SK-N-SH (cell line): ENCODE data around the gene C1QTNF2. TPM values are rescaled to one million over a fixed set of nuclear protein-coding genes. Genes with fewer than 3 reads are reported as not detected.

Experiments
- CTCF ChIA-PET: fragments of 300-600, 350-600 bp; formaldehyde crosslinking; extraction: SDS; loops from one replicate; lab custom pipeline; 2021; lab: Yijun Ruan, JAX
- POLR2A ChIA-PET: fragments of 350-600 bp; sonication (Branson Sonifier 250); formaldehyde crosslinking; extraction: SDS; loops from one replicate; lab custom pipeline; 2020; ENCODE audit warnings: antibody characterized with exemption, inconsistent platforms; lab: Yijun Ruan, JAX
- DNase-seq: peaks from one replicate; pipeline ENCODE4 v3.0.0; 2012
- H2AFZ ChIP-seq: fragments of 200-600 bp; sonication (generic); 2 replicates; pipeline ENCODE4 v1.8.1; 2016; ENCODE audit warnings: antibody characterized with exemption, mild to moderate bottlenecking, low read depth
- H3F3A ChIP-seq: fragments of 200-600 bp; sonication (generic); replicated peaks from 2 replicates; pipeline ENCODE3; 2016; ENCODE audit warnings: antibody characterized with exemption, mild to moderate bottlenecking; ENCODE audit not compliant: insufficient read depth
- H3K27ac ChIP-seq, 2 experiments: fragments of 200-500 bp in 1 of 2; fragments of 200-600 bp in 1 of 2; sonication (Bioruptor generic) in 1 of 2; sonication (generic), shearing (Covaris generic) in 1 of 2; 2 replicates each; pipeline versions ENCODE4 v1.5.1 to v1.6.1; 2014 to 2016; ENCODE audit warnings: low read depth in 2 of 2, inconsistent platforms in 1 of 2, low read length in 1 of 2, mild to moderate bottlenecking in 1 of 2, mixed read lengths in 1 of 2
- H3K27me3 ChIP-seq: fragments of 200-600 bp; sonication (generic), shearing (Covaris generic); 2 replicates; pipeline ENCODE4 v1.6.1; 2016; ENCODE audit warnings: mixed run types; ENCODE audit not compliant: insufficient read depth
- H3K36me3 ChIP-seq, 2 experiments: fragments of 200-500 bp in 1 of 2; fragments of 200-600 bp in 1 of 2; sonication (Bioruptor generic) in 1 of 2; sonication (generic) in 1 of 2; replicated peaks in 1 of 2; 2 replicates each; pipeline versions ENCODE3 to v1.5.1; 2014 to 2016; ENCODE audit warnings: low read length in 1 of 2, mild to moderate bottlenecking in 1 of 2; ENCODE audit not compliant: insufficient read depth in 2 of 2, control insufficient read depth in 1 of 2
- H3K4me1 ChIP-seq, 2 experiments: fragments of 200-500 bp in 1 of 2; fragments of 200-600 bp in 1 of 2; sonication (Bioruptor generic) in 1 of 2; sonication (generic), shearing (Covaris generic) in 1 of 2; 2 replicates each; pipeline versions ENCODE4 v1.5.1 to v1.6.1; 2014 to 2016; ENCODE audit warnings: low read depth in 1 of 2, low read length in 1 of 2, mixed run types in 1 of 2; ENCODE audit not compliant: insufficient read depth in 2 of 2, control insufficient read depth in 1 of 2
- H3K4me2 ChIP-seq: fragments of 200-600 bp; sonication (generic), shearing (Covaris generic); 2 replicates; pipeline ENCODE4 v1.6.1; 2017; ENCODE audit warnings: mixed run types
- H3K4me3 ChIP-seq, 2 experiments: fragments of 200-500 bp in 1 of 2; fragments of 200-600 bp in 1 of 2; sonication (Bioruptor generic) in 1 of 2; sonication (generic), shearing (Covaris generic) in 1 of 2; 2 replicates each; pipeline versions ENCODE4 v1.5.1 to v1.8.1; 2014 to 2016; ENCODE audit warnings: low read depth in 2 of 2, inconsistent platforms in 1 of 2, low read length in 1 of 2, mild to moderate bottlenecking in 1 of 2, mixed read lengths in 1 of 2, moderate library complexity in 1 of 2
- H3K79me2 ChIP-seq: fragments of 200-600 bp; sonication (generic); 2 replicates; pipeline ENCODE4 v1.8.1; 2017; ENCODE audit warnings: mild to moderate bottlenecking; ENCODE audit not compliant: insufficient read depth
- H3K9ac ChIP-seq: fragments of 200-600 bp; sonication (generic); 2 replicates; pipeline ENCODE4 v1.6.1; 2017; ENCODE audit warnings: mixed run types
- H3K9me2 ChIP-seq: fragments of 200-600 bp; sonication (generic); 2 replicates; pipeline ENCODE4 v1.6.1; 2017; ENCODE audit warnings: mixed run types
- H3K9me3 ChIP-seq: fragments of 200-600 bp; sonication (generic); 2 replicates; pipeline ENCODE4 v1.6.1; 2017; ENCODE audit warnings: mixed run types, mild to moderate bottlenecking, moderate library complexity
- H4K20me1 ChIP-seq: fragments of 200-600 bp; sonication (generic); 2 replicates; pipeline ENCODE4 v1.6.1; 2017; ENCODE audit warnings: mild to moderate bottlenecking, mixed run types; ENCODE audit not compliant: insufficient read depth
- CHD2 ChIP-seq: fragments of 150-350 bp; IDR thresholded peaks from 2 replicates; pipeline ENCODE4 v1.6.1; 2018; ENCODE audit warnings: low read length; ENCODE audit not compliant: partially characterized antibody
- EZH2phosphoT487 ChIP-seq: fragments of 200-600 bp; sonication (generic); IDR thresholded peaks from 2 replicates; pipeline ENCODE4 v1.6.1; 2017; ENCODE audit warnings: low read depth, mixed run types, mild to moderate bottlenecking, antibody characterized with exemption, moderate library complexity, borderline replicate concordance
- FOXM1 ChIP-seq: IDR thresholded peaks from 2 replicates; pipeline ENCODE4 v1.4.0; 2012; ENCODE audit warnings: low read depth, mild to moderate bottlenecking
- GABPA ChIP-seq: IDR thresholded peaks from 2 replicates; pipeline ENCODE4 v1.4.0; 2012; ENCODE audit warnings: low read depth, mild to moderate bottlenecking
- GATA2 ChIP-seq: sonication (generic); formaldehyde crosslinking; IDR thresholded peaks from 2 replicates; pipeline ENCODE4 v1.5.0; 2020; ENCODE audit warnings: mild to moderate bottlenecking, missing genetic modification reagents
- IRF3 ChIP-seq: fragments of 150-350 bp; IDR thresholded peaks from 2 replicates; pipeline ENCODE4 v1.6.1; 2016; ENCODE audit warnings: mild to moderate bottlenecking, low read depth, low read length
- JUND ChIP-seq: IDR thresholded peaks from 2 replicates; pipeline ENCODE4 v1.4.0; 2012
- MXI1 ChIP-seq: IDR thresholded peaks from 2 replicates; pipeline ENCODE4 v1.6.1; 2012; ENCODE audit warnings: mild to moderate bottlenecking, low read depth, low read length, improper control_type of control experiment
- NRF1 ChIP-seq: IDR thresholded peaks from 2 replicates; pipeline ENCODE4 v1.6.1; 2012; ENCODE audit warnings: low read depth, mild to moderate bottlenecking, low read length
- RCOR1 ChIP-seq: fragments of 150-350 bp; IDR thresholded peaks from 2 replicates; pipeline ENCODE4 v1.6.1; 2017; ENCODE audit warnings: antibody characterized with exemption, low read length
- RFX5 ChIP-seq: IDR thresholded peaks from 2 replicates; pipeline ENCODE4 v1.6.1; 2012; ENCODE audit warnings: mild to moderate bottlenecking, improper control_type of control experiment, low read length
- RXRA ChIP-seq: IDR thresholded peaks from 2 replicates; pipeline ENCODE4 v1.4.0; 2012; ENCODE audit warnings: low read depth, mild to moderate bottlenecking, borderline replicate concordance
- SMC3 ChIP-seq: IDR thresholded peaks from 2 replicates; pipeline ENCODE4 v1.6.1; 2012; ENCODE audit warnings: low read depth, low read length, improper control_type of control experiment
- TAF1 ChIP-seq: IDR thresholded peaks from 2 replicates; pipeline ENCODE4 v1.6.1; 2012; ENCODE audit warnings: low read depth, mild to moderate bottlenecking, low read length, moderate library complexity, borderline replicate concordance
- YY1 ChIP-seq: IDR thresholded peaks from 2 replicates; pipeline ENCODE4 v1.4.0; 2012; ENCODE audit warnings: low read depth, mild to moderate bottlenecking
- WGBS: methylation state at CpG from one replicate; pipeline ENCODE4 v1.1.6; 2017; ENCODE audit warnings: low lambda C conversion rate; 5-methylcytosine and 5-hydroxymethylcytosine counted together
- polyA plus RNA-seq, 3 experiments: library from polyadenylated mRNA; depleted of rRNA; stranded (reverse); fragments of >200 nt; gene quantifications; 2 replicates each; pipeline ENCODE4 v1.2.3, GENCODE V29; 2012
- TF ChIP-seq, protein P1 (sequence below): IDR thresholded peaks from 2 replicates; pipeline ENCODE4 v1.4.0; 2012; ENCODE audit warnings: low read depth, borderline replicate concordance

The C1QTNF2 gene
- polyA plus RNA-seq, 1 of the 3 experiments (the other 2 are of a cell fraction): 0.67 TPM

DNA sequence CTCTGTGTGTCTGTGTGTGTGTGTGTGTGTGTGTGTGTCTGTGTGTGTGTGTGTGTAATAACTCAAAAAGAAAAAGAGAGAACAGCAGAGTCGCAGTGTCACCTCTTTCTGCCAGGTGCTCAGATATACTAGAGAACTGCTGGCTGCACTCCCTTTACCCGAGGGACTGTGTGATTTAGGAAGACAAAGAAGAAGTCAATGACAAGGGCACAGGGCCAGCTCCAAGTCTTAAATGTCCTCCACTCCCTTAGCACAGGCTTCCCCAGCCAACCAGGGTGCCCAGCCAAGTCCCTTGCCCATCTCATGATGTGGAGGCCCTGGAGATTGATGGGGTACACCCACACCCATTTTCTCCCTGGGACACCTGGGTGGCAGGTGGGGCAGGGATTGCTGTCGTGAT is 66.7 kb downstream of the C1QTNF2 start:
- H3K9me2 ChIP-seq: no peaks in the 10 kb centered on the region
- no peaks in the 10 kb centered on the region for H4K20me1 ChIP-seq
- no peak overlapping the region for H2AFZ ChIP-seq
- ChIA-PET POLR2A (no interaction called here), CTCF (no interaction called here)
- TF ChIP-seq CHD2: no peak
- no peak for TF ChIP-seq FOXM1
- TF ChIP-seq MXI1: no peak
- no peak for TF ChIP-seq RCOR1
- TF ChIP-seq, protein P1, sequence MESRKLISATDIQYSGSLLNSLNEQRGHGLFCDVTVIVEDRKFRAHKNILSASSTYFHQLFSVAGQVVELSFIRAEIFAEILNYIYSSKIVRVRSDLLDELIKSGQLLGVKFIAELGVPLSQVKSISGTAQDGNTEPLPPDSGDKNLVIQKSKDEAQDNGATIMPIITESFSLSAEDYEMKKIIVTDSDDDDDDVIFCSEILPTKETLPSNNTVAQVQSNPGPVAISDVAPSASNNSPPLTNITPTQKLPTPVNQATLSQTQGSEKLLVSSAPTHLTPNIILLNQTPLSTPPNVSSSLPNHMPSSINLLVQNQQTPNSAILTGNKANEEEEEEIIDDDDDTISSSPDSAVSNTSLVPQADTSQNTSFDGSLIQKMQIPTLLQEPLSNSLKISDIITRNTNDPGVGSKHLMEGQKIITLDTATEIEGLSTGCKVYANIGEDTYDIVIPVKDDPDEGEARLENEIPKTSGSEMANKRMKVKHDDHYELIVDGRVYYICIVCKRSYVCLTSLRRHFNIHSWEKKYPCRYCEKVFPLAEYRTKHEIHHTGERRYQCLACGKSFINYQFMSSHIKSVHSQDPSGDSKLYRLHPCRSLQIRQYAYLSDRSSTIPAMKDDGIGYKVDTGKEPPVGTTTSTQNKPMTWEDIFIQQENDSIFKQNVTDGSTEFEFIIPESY: no peak
- H3K4me2 ChIP-seq: no peak overlapping the region
- 93% methylated on average over 3 of the region's 3 CpGs for WGBS
- no peak overlapping the region for H3K4me3 ChIP-seq
- peaks cover 55% of the 10 kb centered on the region for H3K79me2 ChIP-seq
- H3K9me3 ChIP-seq: no peaks in the 10 kb centered on the region
- H3K9ac ChIP-seq: no peak overlapping the region
- peaks cover 9 to 10% of the 10 kb centered on the region in 2 experiments for H3K36me3 ChIP-seq
- no peaks in the 10 kb centered on the region for H3K27me3 ChIP-seq
- no peak overlapping the region for H3K27ac ChIP-seq
- H3F3A ChIP-seq: peaks cover 5% of the 10 kb centered on the region
- no peaks in the 10 kb centered on the region for H3K4me1 ChIP-seq
- no peak for DNase-seq

- Histone ChIP-seq H3K27ac (no peak overlapping the region), H2AFZ (no peak overlapping the region), H3K27me3 (no peaks in the 10 kb centered on the region), H3K9me3 (no peaks in the 10 kb centered on the region), H3K9ac (no peak overlapping the region), H3K9me2 (no peaks in the 10 kb centered on the region), H3K4me2 (no peak overlapping the region), H3K36me3 (peaks cover 0 to 2% of the 10 kb centered on the region in 2 experiments), H3K4me3 (no peak overlapping the region), H3K79me2 (peaks cover 42% of the 10 kb centered on the region), H3K4me1 (peaks cover 0 to 18% of the 10 kb centered on the region in 2 experiments; a peak in 1 of 4 replicates), H4K20me1 (0 out of 2 replicates have a peak, but pooled peaks cover 7% of the 10 kb centered on the region), H3F3A (peaks cover 5% of the 10 kb centered on the region)
- no peak for TF ChIP-seq EZH2phosphoT487
- ChIA-PET CTCF (interaction anchor here (1.0 to 2.5 kb wide), 2 partner anchors 10 to 32 kb away, joined by 4 to 8 read pairs; no protein-coding TSS in a partner anchor), POLR2A (no interaction called here)
- 96% methylated on average over 9 of the region's 10 CpGs for WGBS
- no peak for DNase-seq
Observed at GRCh38 chr5:160298189-160298588, 72.2 kb downstream of the C1QTNF2 start.

GRCh38 chr5:160297776-160298175 is 72.7 kb downstream of the C1QTNF2 start:
- Histone ChIP-seq H3K36me3 (no peaks in the 10 kb centered on the region), H3K79me2 (peaks cover 42% of the 10 kb centered on the region), H2AFZ (no peak overlapping the region), H3K9me2 (no peaks in the 10 kb centered on the region), H3K4me3 (no peak overlapping the region), H3K4me2 (no peak overlapping the region), H3K27me3 (no peaks in the 10 kb centered on the region), H3K9ac (no peak overlapping the region), H3K4me1 (peaks cover 0 to 18% of the 10 kb centered on the region in 2 experiments; a peak in 1 of 4 replicates), H3F3A (peaks cover 5% of the 10 kb centered on the region), H3K9me3 (no peaks in the 10 kb centered on the region), H3K27ac (no peak overlapping the region), H4K20me1 (0 out of 2 replicates have a peak, but pooled peaks cover 7% of the 10 kb centered on the region)
- no peak for TF ChIP-seq GABPA
- TF ChIP-seq RFX5: no peak
- TF ChIP-seq RXRA: no peak
- no peak for TF ChIP-seq FOXM1
- no peak for TF ChIP-seq TAF1
- no peak for TF ChIP-seq IRF3
- no peak for TF ChIP-seq NRF1
- TF ChIP-seq SMC3: no peak
- TF ChIP-seq YY1: no peak
- TF ChIP-seq JUND: no peak
- no peak for TF ChIP-seq GATA2 (CRISPR knock-in tag)
- no peak for TF ChIP-seq EZH2phosphoT487
- ChIA-PET CTCF (interaction anchor here (2.5 kb wide), 1 partner anchor 10 kb away, joined by 8 read pairs; no protein-coding TSS in a partner anchor), POLR2A (no interaction called here)
- DNase-seq: no peak
- WGBS: 87% methylated on average over 5 of the region's 5 CpGs
